GM12801 (cell line): ENCODE measurements around the gene TMEM178B.

Experiments used
- TF ChIP-seq, protein P1 (sequence below): IDR thresholded peaks from one replicate; pipeline ENCODE4 v1.5.1; 2011; ENCODE audit warnings: control low read depth; ENCODE audit not compliant: insufficient read length; ENCODE audit errors: extremely low read depth

The TMEM178B gene

DNA sequence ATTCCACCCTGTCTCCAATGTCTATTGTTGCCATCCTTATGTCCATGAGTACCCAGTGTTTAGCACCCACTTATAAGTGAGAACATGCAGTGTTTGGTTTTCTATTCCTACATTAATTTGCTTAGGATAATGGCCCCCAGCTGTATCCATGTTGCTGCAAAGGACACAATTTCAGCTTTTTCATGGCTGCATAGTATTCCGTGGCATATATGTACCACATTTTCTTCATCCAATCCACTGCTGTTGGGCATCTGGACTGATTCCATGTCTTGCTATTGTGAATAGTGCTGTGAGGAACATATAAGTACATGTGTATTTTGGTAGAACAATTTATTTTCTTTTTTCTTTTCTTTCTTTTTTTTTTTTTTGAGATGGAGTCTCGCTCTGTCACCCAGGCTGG, 68.2 kb downstream of the TMEM178B start:
- TF ChIP-seq, protein P1, sequence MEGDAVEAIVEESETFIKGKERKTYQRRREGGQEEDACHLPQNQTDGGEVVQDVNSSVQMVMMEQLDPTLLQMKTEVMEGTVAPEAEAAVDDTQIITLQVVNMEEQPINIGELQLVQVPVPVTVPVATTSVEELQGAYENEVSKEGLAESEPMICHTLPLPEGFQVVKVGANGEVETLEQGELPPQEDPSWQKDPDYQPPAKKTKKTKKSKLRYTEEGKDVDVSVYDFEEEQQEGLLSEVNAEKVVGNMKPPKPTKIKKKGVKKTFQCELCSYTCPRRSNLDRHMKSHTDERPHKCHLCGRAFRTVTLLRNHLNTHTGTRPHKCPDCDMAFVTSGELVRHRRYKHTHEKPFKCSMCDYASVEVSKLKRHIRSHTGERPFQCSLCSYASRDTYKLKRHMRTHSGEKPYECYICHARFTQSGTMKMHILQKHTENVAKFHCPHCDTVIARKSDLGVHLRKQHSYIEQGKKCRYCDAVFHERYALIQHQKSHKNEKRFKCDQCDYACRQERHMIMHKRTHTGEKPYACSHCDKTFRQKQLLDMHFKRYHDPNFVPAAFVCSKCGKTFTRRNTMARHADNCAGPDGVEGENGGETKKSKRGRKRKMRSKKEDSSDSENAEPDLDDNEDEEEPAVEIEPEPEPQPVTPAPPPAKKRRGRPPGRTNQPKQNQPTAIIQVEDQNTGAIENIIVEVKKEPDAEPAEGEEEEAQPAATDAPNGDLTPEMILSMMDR = no peak

DNA sequence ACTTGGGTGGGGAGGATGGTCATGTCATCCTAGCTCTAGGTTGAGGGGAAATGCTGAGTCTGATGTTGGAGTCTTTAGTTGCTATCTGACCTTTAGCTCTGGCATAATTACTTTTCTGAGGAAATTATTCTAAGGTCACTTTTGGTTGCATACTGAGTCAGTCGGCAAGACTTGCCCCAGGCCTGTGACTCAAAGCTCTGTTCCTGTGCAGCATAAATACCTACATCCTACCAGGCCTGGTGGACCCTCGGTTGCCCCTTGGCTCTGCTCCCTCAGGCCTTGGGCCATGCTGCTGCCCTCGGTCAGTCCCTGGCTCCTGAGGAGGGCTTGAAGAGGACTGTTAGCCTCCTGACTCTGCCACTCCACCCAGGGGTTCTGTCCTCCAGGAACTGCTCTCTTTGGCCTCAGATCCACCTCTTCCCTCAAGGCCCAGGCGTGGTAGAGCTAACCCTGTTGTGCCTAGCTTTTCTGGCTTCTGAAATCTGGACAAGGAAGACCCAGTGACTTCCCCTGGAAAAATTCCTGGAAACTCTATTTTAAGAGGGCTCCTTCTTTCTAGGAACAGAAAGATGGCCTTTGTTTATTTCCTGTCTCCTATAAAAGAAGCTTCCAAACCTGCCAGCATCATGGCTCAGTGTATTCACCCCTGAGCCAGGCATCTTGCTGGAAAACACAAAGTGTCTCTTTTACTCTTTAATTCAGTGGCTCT, 71.2 kb downstream of the TMEM178B start:
- TF ChIP-seq, protein P1 = no peak

DNA sequence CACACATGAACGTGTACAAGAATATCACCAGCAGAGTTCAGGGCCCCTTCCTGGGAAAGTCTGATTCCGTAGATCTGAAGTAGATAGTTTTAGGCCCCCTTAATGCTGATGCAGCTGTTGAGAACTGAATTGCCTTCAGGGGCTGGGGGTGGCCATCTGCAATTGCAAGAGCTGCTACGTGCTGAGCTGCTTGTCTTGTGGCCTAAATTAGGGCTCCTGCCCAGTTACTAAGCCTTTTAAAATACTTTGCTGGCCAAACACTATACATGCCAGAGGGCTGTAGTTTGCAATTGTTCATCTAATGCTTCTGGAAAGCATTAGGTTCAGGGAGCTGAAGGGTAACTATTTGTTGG, 71.7 kb downstream of the TMEM178B start:
- TF ChIP-seq, protein P1 = no peak

DNA sequence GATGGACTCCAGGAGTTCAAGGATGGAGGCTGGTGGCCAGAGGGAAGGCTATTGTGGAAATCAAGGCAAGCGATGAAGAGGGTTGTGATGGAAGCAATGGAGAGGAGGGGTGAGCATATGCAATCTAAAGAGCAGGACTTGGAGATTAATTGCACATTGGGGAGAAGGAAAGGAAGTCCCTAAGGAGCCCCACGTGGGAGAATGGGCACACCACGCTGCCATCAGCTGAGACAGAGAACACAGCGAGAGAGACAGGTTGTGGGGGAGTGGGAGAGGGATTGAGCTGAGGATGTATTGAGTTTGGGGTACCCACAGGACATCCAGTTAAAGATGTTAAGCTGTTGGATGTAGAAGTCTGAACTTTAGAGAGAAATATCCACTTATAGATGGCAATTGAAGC, 73.6 kb downstream of the TMEM178B start:
- TF ChIP-seq, protein P1 = no peak

DNA sequence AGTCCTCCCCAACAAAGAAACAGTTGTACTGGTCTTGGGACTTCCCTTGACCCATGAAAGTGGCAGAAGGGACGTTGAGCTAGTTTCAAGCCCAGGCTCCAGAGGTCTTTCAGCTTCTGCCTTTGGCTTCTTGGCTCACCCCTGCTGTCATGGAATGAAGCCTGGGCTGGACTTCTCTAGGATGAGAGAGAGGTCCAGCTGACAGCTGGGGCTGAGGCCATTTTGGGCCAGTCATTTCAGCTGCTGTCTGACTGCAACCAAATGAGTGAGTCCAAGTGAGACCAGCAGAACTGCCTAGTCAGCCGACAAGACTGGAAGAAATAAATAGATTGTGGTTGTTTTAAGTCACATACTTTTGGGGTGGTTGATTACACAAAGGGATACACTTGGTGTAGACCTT, 76.6 kb downstream of the TMEM178B start:
- TF ChIP-seq, protein P1 = no peak

DNA sequence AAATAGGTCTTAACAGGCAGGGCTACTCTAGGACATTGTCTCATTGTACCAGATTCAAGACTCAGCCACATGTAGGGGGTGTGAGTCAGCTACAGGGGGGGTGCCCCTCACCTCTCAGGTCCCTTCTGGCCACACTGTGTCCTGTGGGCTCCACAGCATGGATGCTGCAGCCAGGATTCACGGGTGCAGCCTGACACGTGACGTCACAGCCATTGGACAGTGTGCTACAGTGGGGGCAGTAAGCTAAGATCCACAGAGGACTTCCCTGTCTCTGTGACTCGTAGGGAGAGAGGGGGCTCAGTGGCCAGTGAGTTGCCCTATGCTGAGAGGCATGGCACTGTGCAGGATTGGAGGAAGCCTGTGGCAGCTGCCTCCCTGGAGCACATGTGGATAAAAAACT, 77.9 kb downstream of the TMEM178B start:
- TF ChIP-seq, protein P1 = no peak

DNA sequence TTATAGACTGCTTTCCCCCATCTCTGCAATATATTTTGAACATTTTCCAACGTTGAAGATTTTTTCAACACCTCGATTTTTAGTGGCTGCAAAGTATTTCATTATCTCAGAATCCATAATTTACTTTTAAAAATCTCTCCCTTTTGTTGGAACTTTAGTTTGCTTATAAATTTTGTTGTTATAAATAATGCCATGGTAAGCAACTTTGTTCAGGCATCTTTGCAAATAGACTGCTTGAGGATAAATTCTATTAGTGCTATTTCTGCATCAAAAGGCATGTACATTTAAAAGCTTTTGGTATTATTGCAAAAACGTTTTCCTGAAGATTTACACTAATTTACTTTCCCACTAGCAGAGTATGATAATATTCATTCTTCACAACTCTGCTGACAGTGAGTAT, 79.4 kb downstream of the TMEM178B start:
- TF ChIP-seq, protein P1 = no peak

DNA sequence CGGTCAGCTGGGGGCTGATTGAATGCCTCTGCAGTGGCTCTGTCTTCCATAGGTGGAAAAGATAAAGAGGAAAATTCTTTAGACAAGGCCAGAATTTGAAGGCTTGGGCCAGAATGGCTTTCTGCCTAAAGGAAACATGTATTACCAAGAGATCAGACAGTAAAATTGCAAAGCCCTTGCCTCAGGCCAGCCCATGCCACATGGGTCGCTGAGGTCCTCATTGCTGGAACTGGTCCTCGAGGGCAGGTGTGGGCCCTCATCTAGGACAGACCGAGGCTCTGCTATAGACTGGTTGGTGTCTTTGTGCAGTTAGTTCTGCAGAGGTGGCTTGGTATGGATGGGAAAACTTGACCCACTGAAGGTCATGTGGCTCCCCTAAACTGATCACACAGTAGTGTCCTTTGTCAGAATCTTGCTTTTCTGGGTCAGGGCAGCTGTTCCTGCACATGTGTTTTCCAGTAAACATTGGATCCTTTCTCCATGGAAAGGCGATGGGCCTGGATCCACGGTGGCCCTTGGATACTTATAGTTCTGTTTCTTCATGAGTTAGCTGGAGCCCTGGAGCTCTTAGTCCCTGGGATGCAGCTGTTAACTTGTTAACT, 80.4 kb downstream of the TMEM178B start:
- TF ChIP-seq, protein P1 = no peak
